Cardiac septum (tissue), 1 donor: ENCODE results near the gene DNTTIP2. TPM values are rescaled to one million over a fixed set of nuclear protein-coding genes. Genes with fewer than 3 reads are reported as not detected.
A peak's percentile ranks its signal among the peaks of the same experiment; 100 is the strongest.
"Not testable (repeated sequence)": the region's sequence is repeated elsewhere in the genome, so short reads cannot be mapped to it uniquely, and the experiment has no call there.

Experiments
- DNase-seq: peaks from one replicate; pipeline ENCODE4 v3.0.0-alpha.2; 2020; ENCODE audit warnings: low spot score
- intact Hi-C: fragments of 100-400 bp; cut with DNase I; formaldehyde crosslinking; loops from one replicate; pipeline ENCODE4 v1.14.0; 2022
- total RNA-seq: library from RNA; stranded (reverse); fragmentation: NEBNext Ultra II Directional; extraction: Animal tissue kit (Norgen Biotek cat#: 25700); gene quantifications from one replicate; pipeline ENCODE4 v1.2.1, GENCODE V29; 2021
- donor health status: DM: no; HTN: no; CAD: no.

The DNTTIP2 gene
- total RNA-seq, 1 donor from 2014 or later = 41.8 TPM

- intact Hi-C loops = no loop called here
- no peak for DNase-seq
Observed at GRCh38 chr1:93880731-93881130, 1.7 kb upstream of the DNTTIP2 start.

- peak; percentile 89 for DNase-seq
- intact Hi-C loops = no loop called here
Observed at GRCh38 chr1:93878501-93878888, 511 bp downstream of the DNTTIP2 start.

- intact Hi-C loops = no loop called here
- no peak for DNase-seq
Observed at GRCh38 chr1:93877529-93877928, 1.5 kb downstream of the DNTTIP2 start.

- no peak for DNase-seq
- intact Hi-C loops = no loop called here
Observed at GRCh38 chr1:93876244-93876643, 2.8 kb downstream of the DNTTIP2 start.

- intact Hi-C loops = no loop called here
Observed at GRCh38 chr1:93874025-93874651, 4.9 kb downstream of the DNTTIP2 start.

GRCh38 chr1:93871366-93871765 lies 7.6 kb downstream of the DNTTIP2 start:
- intact Hi-C loops = no loop called here
- no peak for DNase-seq

More at GRCh38 chr1:93874025-93874651, 4.9 kb downstream of the DNTTIP2 start:
- DNase-seq = no peak

GRCh38 chr1:93869653-93870052 lies 9.4 kb downstream of the DNTTIP2 start:
- intact Hi-C loops = no loop called here
- no peak for DNase-seq

GRCh38 chr1:93868492-93868891 lies 10.5 kb downstream of the DNTTIP2 start:
- intact Hi-C loops = not testable (repeated sequence)

GRCh38 chr1:93865253-93865652 lies 13.8 kb downstream of the DNTTIP2 start:
- DNase-seq = no peak
- intact Hi-C loops = no loop called here

More at GRCh38 chr1:93868492-93868891, 10.5 kb downstream of the DNTTIP2 start:
- DNase-seq = not testable (repeated sequence)

GRCh38 chr1:93864175-93864574 lies 14.8 kb downstream of the DNTTIP2 start:
- intact Hi-C loops = no loop called here
- DNase-seq = no peak

- intact Hi-C loops, DNase-seq: not testable (repeated sequence)
Observed at GRCh38 chr1:93857653-93858052, 21.4 kb downstream of the DNTTIP2 start.

GRCh38 chr1:93855983-93856382 lies 23.0 kb downstream of the DNTTIP2 start:
- intact Hi-C loops, DNase-seq: not testable (repeated sequence)

- intact Hi-C loops = no loop called here
- no peak for DNase-seq
Observed at GRCh38 chr1:93853940-93854339, 25.1 kb downstream of the DNTTIP2 start.

GRCh38 chr1:93851878-93852277 lies 27.1 kb downstream of the DNTTIP2 start:
- no peak for DNase-seq
- intact Hi-C loops = no loop called here

- intact Hi-C loops = no loop called here
- no peak for DNase-seq
Observed at GRCh38 chr1:93851327-93851712, 27.7 kb downstream of the DNTTIP2 start.

GRCh38 chr1:93850687-93851326 lies 28.2 kb downstream of the DNTTIP2 start:
- DNase-seq = peak; percentile 79
- intact Hi-C loops = not testable (repeated sequence)

- intact Hi-C loops = loop anchor here (5.0 to 10.0 kb wide), 5 partner anchors 59 to 774 kb away; partner anchors contain the start of genes CCDC18, DR1, GCLM and MTF2
- DNase-seq = no peak
Observed at GRCh38 chr1:93848350-93848883, 30.6 kb downstream of the DNTTIP2 start.

- intact Hi-C loops = loop anchor here (2.0 to 10.0 kb wide), 7 partner anchors 59 to 773 kb away; partner anchors contain the start of genes CCDC18, DR1, GCLM and MTF2
- DNase-seq = peak; percentile 82
Observed at GRCh38 chr1:93847811-93848288, 31.2 kb downstream of the DNTTIP2 start.

GRCh38 chr1:93846992-93847810 lies 31.8 kb downstream of the DNTTIP2 start:
- intact Hi-C loops = loop anchor here (2.0 to 10.0 kb wide), 7 partner anchors 60 to 772 kb away; partner anchors contain the start of genes CCDC18, DR1, GCLM and MTF2
- DNase-seq = peak; percentile 93
